Testis (tissue), 3 donors: ENCODE data around the gene POLN. TPM values are rescaled to one million over a fixed set of nuclear protein-coding genes. Genes with fewer than 3 reads are reported as not detected.
A peak's percentile ranks its signal among the peaks of the same experiment; 100 is the strongest.

ENCODE experiments used
- DNase-seq: peaks from one replicate; pipeline ENCODE4 v3.0.0-alpha.2; 2019
- H3K27ac ChIP-seq, 2 donors: fragments of 200-600 bp; sonication (generic); one replicate each; pipeline ENCODE4 v1.5.1; 2019
- H3K27me3 ChIP-seq: fragments of 200-600 bp; sonication (generic); one replicate; pipeline ENCODE4 v1.5.1; 2019
- H3K36me3 ChIP-seq: fragments of 200-600 bp; sonication (generic); one replicate; pipeline ENCODE4 v1.5.1; 2017; ENCODE audit warnings: low read depth; ENCODE audit errors: missing control alignments
- H3K4me1 ChIP-seq: fragments of 200-600 bp; sonication (generic); one replicate; pipeline ENCODE4 v1.5.1; 2019
- H3K4me3 ChIP-seq, 2 donors: fragments of 200-600 bp; sonication (generic); one replicate each; pipeline ENCODE4 v1.5.1; 2017 to 2019
- H3K9me3 ChIP-seq: fragments of 200-600 bp; sonication (generic); one replicate; pipeline ENCODE4 v1.5.1; 2017
- POLR2A ChIP-seq: fragments of 450-650 bp; IDR thresholded peaks from one replicate; pipeline ENCODE4 v1.6.1; 2017; ENCODE audit warnings: antibody characterized with exemption, mild to moderate bottlenecking, moderate library complexity
- intact Hi-C: fragments of 100-400 bp; cut with DNase I; formaldehyde crosslinking; loops from one replicate; pipeline ENCODE4 v1.15.1; 2023; ENCODE audit warnings: low total_unique reads
- polyA plus RNA-seq: library from polyadenylated mRNA; stranded (reverse); fragments of 350-450 nt; fragmentation: Illumina TruSeq; extraction: RNeasy Lipid Tissue Mini Kit (QIAGEN cat#74804); gene quantifications from one replicate; pipeline ENCODE4 v1.2.3, GENCODE V29; 2014; ENCODE audit warnings: low read depth, low replicate concordance; ENCODE audit not compliant: insufficient read depth
- small RNA-seq, 2 donors: library from RNA; depleted of rRNA; stranded (forward); fragments of <200 nt; gene quantifications; one replicate each; pipeline ENCODE3, GENCODE V24; 2016
- total RNA-seq, 2 donors: library from RNA; depleted of rRNA; stranded (reverse); fragments of >200 nt; gene quantifications; one replicate each; pipeline ENCODE4 v1.2.3, GENCODE V29; 2016
- TF ChIP-seq, protein P1 (sequence below), 3 experiments: fragments of 450-650 bp in 2 of 3; fragments of 200-600 bp in 1 of 3; sonication (generic) in 1 of 3; IDR thresholded peaks; one replicate each; pipeline ENCODE4 v1.5.1; 2016 to 2019; ENCODE audit warnings: antibody characterized with exemption in 3 of 3, mild to moderate bottlenecking in 2 of 3, moderate library complexity in 1 of 3

Gene POLN
- total and polyA plus RNA-seq, 3 donors from 2014 or later = 12.2 to 23.7 (median 22.9) TPM

- Histone ChIP-seq H3K4me1 (peaks cover 10% of the 10 kb centered on the region), H3K27me3 (no peaks in the 10 kb centered on the region), H3K27ac (no peak overlapping the region), H3K4me3 (no peak overlapping the region), H3K9me3 (no peaks in the 10 kb centered on the region), H3K36me3 (no peaks in the 10 kb centered on the region)
- TF ChIP-seq, protein P1, sequence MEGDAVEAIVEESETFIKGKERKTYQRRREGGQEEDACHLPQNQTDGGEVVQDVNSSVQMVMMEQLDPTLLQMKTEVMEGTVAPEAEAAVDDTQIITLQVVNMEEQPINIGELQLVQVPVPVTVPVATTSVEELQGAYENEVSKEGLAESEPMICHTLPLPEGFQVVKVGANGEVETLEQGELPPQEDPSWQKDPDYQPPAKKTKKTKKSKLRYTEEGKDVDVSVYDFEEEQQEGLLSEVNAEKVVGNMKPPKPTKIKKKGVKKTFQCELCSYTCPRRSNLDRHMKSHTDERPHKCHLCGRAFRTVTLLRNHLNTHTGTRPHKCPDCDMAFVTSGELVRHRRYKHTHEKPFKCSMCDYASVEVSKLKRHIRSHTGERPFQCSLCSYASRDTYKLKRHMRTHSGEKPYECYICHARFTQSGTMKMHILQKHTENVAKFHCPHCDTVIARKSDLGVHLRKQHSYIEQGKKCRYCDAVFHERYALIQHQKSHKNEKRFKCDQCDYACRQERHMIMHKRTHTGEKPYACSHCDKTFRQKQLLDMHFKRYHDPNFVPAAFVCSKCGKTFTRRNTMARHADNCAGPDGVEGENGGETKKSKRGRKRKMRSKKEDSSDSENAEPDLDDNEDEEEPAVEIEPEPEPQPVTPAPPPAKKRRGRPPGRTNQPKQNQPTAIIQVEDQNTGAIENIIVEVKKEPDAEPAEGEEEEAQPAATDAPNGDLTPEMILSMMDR (IDR thresholded peaks at IDR 0.05) = no peak
- TF ChIP-seq POLR2A = no peak
- DNase-seq = no peak
- intact Hi-C loops = no loop called here
These were observed 216.1 kb downstream of the POLN start for GRCh38 chr4:2025817-2026216.

DNA sequence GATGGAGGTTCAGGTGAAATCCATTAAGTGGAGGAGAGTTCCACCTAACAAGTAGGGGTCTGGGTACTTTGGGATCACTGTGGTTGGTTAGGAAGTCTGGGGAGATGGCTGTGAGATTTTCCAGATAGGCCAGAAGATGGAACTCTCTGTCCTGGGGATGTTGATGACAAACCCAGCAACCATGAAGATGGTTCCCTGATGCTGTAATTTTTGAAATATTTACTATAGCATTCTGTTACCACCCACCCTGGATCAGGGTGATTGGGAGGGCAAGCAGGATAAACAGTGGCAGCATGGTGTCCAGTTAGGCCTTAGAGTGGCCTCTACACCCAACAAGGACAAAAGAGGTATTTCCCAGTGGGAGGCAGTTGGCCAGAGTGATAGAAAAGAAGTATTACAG is 217.2 kb downstream of the POLN start:
- Histone ChIP-seq H3K27me3 (no peaks in the 10 kb centered on the region), H3K9me3 (no peaks in the 10 kb centered on the region), H3K4me3 (no peak overlapping the region), H3K36me3 (no peaks in the 10 kb centered on the region), H3K4me1 (peaks cover 10% of the 10 kb centered on the region), H3K27ac (peak overlapping the region in 1 of 2 donors; percentile 68)
- intact Hi-C loops = no loop called here
- no peak for TF ChIP-seq POLR2A
- TF ChIP-seq, protein P1 (IDR thresholded peaks at IDR 0.05) = no peak
- no peak for DNase-seq

Small RNA genes lying within 50 kb of the gene (small RNA-seq; reads per million reads assigned to genes)
- gene COX6B1P5 = 0 reads per million in 2 donors

Other genes with a start within 250 kb of the POLN start
- 10 to 100 TPM; 72.5 to 77.9 TPM for gene NELFA, start 233.1 kb downstream of the POLN start, total RNA-seq
- gene NELFA, start 233.1 kb downstream of the POLN start, polyA plus RNA-seq = 61.0 TPM
- 10 to 100 TPM; 56.6 to 82.9 TPM for gene NAT8L, start 182.8 kb downstream of the POLN start, total RNA-seq
- 36.6 TPM for gene NAT8L, start 182.8 kb downstream of the POLN start, polyA plus RNA-seq
- 10 to 100 TPM; 40.1 to 44.0 TPM for gene HAUS3, start within 50 bp of the POLN start, total RNA-seq
- gene HAUS3, start within 50 bp of the POLN start, polyA plus RNA-seq = 13.8 TPM
- 10 to 100 TPM; 73.8 to 76.4 TPM for gene MXD4, start 20.0 kb upstream of the POLN start, total RNA-seq
- 51.6 TPM for gene MXD4, start 20.0 kb upstream of the POLN start, polyA plus RNA-seq
- 10 to 100 TPM; 40.5 to 55.3 TPM for gene ZFYVE28, start 176.5 kb upstream of the POLN start, total RNA-seq
- gene ZFYVE28, start 176.5 kb upstream of the POLN start, polyA plus RNA-seq = 14.7 TPM
- 10 to 100 TPM; 30.5 to 41.2 TPM for gene CFAP99, start 176.8 kb upstream of the POLN start, total RNA-seq
- 40.1 TPM for gene CFAP99, start 176.8 kb upstream of the POLN start, polyA plus RNA-seq
- gene RNF4, start 227.0 kb upstream of the POLN start, total RNA-seq = 10 to 100 TPM; 61.3 to 68.3 TPM
- gene RNF4, start 227.0 kb upstream of the POLN start, polyA plus RNA-seq = 69.8 TPM